BLaER1 treated with 17β-estradiol and CSF1 and Interleukin-3, amounts not matched to agents 10 nM and 100 nM (cell line): ENCODE results near the gene TOR1B.

Experiments used
- H3K27ac ChIP-seq, 11 experiments: shearing (Covaris generic); formaldehyde crosslinking; 2 replicates each; pipeline ENCODE4 v1.8.1; 2022
- H3K27me3 ChIP-seq, 11 experiments: shearing (Covaris generic); formaldehyde crosslinking; 2 replicates each; pipeline ENCODE4 v1.8.1; 2022
- H3K36me3 ChIP-seq, 11 experiments: shearing (Covaris generic); formaldehyde crosslinking; 2 replicates each; pipeline ENCODE4 v1.8.1; 2022
- H3K4me1 ChIP-seq, 10 experiments: shearing (Covaris generic); formaldehyde crosslinking; 2 replicates each; pipeline ENCODE4 v1.8.1; 2022
- H3K4me2 ChIP-seq, 11 experiments: shearing (Covaris generic); formaldehyde crosslinking; 2 replicates each; pipeline ENCODE4 v1.8.1; 2022
- H3K4me3 ChIP-seq, 10 experiments: shearing (Covaris generic); formaldehyde crosslinking; 2 replicates each; pipeline ENCODE4 v1.8.1; 2022
- H3K9ac ChIP-seq, 11 experiments: shearing (Covaris generic); formaldehyde crosslinking; 2 replicates each; pipeline ENCODE4 v1.8.1; 2022
- H3K9me3 ChIP-seq, 11 experiments: shearing (Covaris generic); formaldehyde crosslinking; replicated peaks in 1 of 11; 2 replicates each; pipeline ENCODE4 v1.8.1; 2022
- H4K20me1 ChIP-seq, 11 experiments: shearing (Covaris generic); formaldehyde crosslinking; 2 replicates each; pipeline ENCODE4 v1.8.1; 2022
- Cebpa-rat ChIP-seq, 11 experiments: shearing (Covaris generic); IDR thresholded peaks; 2 replicates each; pipeline ENCODE4 v1.8.1; 2022

TOR1B gene

DNA sequence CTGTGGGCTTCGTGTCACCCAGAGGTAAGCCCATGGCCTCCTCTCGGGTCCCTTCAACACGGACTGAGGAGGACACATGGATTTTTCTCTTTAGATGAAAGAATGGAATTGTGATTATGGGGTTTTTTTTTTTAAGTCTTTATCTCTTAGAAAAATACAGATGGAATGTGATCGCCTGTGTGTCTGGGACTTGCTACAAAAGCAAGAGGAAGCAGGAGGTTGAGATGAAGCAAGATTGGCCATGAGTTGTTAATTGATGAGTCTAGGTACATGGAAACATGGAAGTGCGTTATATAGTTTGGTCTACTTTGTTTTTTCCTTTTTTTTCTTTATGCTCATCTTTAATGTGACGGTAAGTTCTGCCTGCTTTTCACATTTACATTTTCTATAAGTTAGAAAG is 46.9 kb downstream of the TOR1B start:
- TF ChIP-seq Cebpa-rat (IDR thresholded peaks at IDR 0.05) = no peak
- Histone ChIP-seq H3K4me3 (no peak overlapping the region), H3K9me3 (no peaks in the 10 kb centered on the region), H3K4me2 (no peak overlapping the region), H3K36me3 (peaks cover 35 to 55% (median 47%) of the 10 kb centered on the region in 11 experiments), H3K27me3 (no peaks in the 10 kb centered on the region), H3K9ac (no peak overlapping the region), H3K27ac (no peak overlapping the region), H3K4me1 (peaks cover 7 to 35% (median 22%) of the 10 kb centered on the region in 10 experiments; a peak in 19 of 20 replicates), H4K20me1 (peaks cover 0 to 10% (median 3%) of the 10 kb centered on the region in 11 experiments; a peak in 6 of 22 replicates)

DNA sequence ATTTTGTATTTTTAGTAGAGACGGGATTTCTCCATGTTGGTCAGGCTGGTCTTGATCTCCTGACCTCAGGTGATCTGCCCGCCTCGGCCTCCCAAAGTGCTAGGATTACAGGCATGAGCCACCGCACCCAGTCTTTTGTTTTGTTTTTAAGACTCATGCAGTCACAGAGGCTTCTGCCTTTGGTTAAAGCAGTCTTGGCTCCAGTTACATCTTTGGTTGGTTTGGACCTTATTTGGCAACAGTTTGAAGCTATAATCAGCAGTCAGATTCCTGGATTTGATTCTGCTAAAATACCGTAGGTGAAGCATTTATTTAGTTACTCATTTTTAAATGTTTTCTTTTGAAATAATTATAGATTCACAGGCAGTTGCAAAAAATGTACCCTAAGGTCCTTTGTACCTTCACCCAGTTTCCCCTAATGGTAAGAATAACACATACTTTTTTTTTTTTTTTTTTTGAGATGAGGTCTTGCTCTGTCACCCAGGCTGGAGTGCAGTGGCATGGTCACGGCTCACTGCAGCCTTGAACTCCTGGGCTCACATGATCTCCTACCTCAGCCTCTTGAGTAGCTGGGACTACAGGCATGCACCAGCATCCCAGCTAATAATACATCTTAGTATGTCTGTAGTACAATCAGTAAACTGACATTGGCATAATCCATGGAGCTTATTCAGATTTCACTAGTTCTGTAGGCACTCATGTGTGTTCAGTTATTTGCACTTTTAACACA is 48.0 kb downstream of the TOR1B start:
- H3K36me3 ChIP-seq = peaks cover 41 to 66% (median 55%) of the 10 kb centered on the region in 11 experiments
- H3K9me3 ChIP-seq = no peaks in the 10 kb centered on the region
- no peak overlapping the region for H3K4me3 ChIP-seq
- no peak for TF ChIP-seq Cebpa-rat (IDR thresholded peaks at IDR 0.05)
- H3K27ac ChIP-seq = no peak overlapping the region
- H3K9ac ChIP-seq = no peak overlapping the region
- peak overlapping the region in 2 of 11 experiments; percentile 13 to 28; a peak in 2 of 22 replicates for H3K4me2 ChIP-seq
- H3K4me1 ChIP-seq = peaks cover 7 to 28% (median 19%) of the 10 kb centered on the region in 10 experiments; a peak in 19 of 20 replicates
- H3K27me3 ChIP-seq = no peaks in the 10 kb centered on the region
- H4K20me1 ChIP-seq = peaks cover 0 to 10% (median 3%) of the 10 kb centered on the region in 11 experiments; a peak in 6 of 22 replicates

DNA sequence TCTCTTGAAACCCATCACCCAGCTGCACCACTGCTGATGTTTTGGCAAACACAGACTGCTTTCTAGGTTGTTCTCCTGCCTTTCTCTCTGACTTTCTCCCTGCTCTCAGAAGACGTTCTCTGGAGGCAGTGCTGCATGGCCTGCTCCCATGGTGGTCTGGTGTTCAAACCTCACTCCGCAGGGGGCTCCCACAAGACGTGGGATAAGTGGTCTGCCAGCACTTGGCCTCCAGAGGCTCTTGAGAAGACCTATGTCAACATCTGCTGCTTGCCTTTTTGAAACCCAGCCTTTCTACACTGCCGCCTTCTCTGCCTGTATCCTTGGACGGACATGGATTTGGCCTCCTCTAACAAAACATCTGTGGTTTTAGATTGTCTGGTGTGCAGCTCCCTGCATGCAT is 48.8 kb downstream of the TOR1B start:
- Histone ChIP-seq H3K27me3 (no peaks in the 10 kb centered on the region), H3K9me3 (no peaks in the 10 kb centered on the region), H4K20me1 (peaks cover 0 to 10% (median 3%) of the 10 kb centered on the region in 11 experiments; a peak in 6 of 22 replicates), H3K36me3 (peaks cover 46 to 74% (median 62%) of the 10 kb centered on the region in 11 experiments), H3K4me3 (no peak overlapping the region), H3K4me2 (no peak overlapping the region; a peak in 1 of 22 replicates), H3K9ac (no peak overlapping the region), H3K4me1 (peaks cover 5 to 23% (median 16%) of the 10 kb centered on the region in 10 experiments; a peak in 19 of 20 replicates), H3K27ac (no peak overlapping the region)
- TF ChIP-seq Cebpa-rat (IDR thresholded peaks at IDR 0.05) = no peak

DNA sequence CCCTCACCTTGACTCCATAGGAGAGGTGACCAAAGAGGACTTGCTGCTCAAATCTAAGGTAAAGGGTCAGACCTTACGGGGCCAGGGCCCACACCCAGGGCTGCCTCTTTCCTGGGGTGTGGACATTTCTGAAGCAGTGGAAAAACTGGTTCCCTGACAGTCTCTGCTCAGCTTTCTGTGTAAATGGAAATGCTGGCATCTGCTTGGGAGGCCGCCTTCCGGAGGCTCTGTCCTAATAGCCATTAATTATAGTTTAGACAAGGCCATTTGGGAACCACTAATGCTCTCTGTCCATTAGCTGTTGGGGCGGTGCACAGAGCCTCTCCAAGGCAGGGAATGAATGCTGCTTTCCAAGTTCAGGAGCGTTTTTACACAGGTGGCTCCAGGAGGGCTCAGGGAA is 49.6 kb downstream of the TOR1B start:
- Histone ChIP-seq H3K9ac (no peak overlapping the region), H3K4me2 (no peak overlapping the region), H4K20me1 (peaks cover 0 to 10% (median 3%) of the 10 kb centered on the region in 11 experiments; a peak in 6 of 22 replicates), H3K4me1 (peaks cover 0 to 21% (median 11%) of the 10 kb centered on the region in 10 experiments; a peak in 12 of 20 replicates), H3K9me3 (no peaks in the 10 kb centered on the region), H3K27me3 (no peaks in the 10 kb centered on the region), H3K27ac (no peak overlapping the region), H3K4me3 (no peak overlapping the region), H3K36me3 (peaks cover 47 to 82% (median 68%) of the 10 kb centered on the region in 11 experiments)
- TF ChIP-seq Cebpa-rat (IDR thresholded peaks at IDR 0.05) = no peak

DNA sequence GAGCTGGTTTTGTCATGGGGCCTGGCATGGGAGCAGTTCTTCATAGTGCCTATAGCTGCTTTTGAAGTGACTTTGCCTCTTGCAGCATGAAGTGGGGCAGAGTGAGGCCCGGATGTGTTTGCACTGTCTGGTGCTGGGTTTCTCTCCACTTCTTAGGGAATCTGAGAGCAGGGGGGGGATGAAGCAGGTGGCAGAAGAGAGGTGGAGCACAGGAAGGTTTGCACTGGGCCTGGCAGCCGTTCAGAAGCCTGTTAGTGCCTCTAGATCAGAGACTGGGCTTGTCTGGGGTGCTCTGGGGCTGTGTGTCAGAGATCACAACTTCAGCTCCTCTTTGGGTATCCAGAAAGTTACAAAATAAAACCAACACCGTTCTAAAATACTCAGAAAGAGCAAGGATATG is 50.6 kb downstream of the TOR1B start:
- Histone ChIP-seq H3K4me1 (peaks cover 0 to 21% (median 10%) of the 10 kb centered on the region in 10 experiments; a peak in 11 of 20 replicates), H4K20me1 (peaks cover 0 to 10% (median 3%) of the 10 kb centered on the region in 11 experiments; a peak in 6 of 22 replicates), H3K27ac (no peak overlapping the region), H3K4me2 (no peak overlapping the region), H3K27me3 (no peaks in the 10 kb centered on the region), H3K36me3 (peaks cover 57 to 92% (median 78%) of the 10 kb centered on the region in 11 experiments), H3K4me3 (no peak overlapping the region), H3K9ac (no peak overlapping the region), H3K9me3 (no peaks in the 10 kb centered on the region)
- TF ChIP-seq Cebpa-rat (IDR thresholded peaks at IDR 0.05) = no peak

DNA sequence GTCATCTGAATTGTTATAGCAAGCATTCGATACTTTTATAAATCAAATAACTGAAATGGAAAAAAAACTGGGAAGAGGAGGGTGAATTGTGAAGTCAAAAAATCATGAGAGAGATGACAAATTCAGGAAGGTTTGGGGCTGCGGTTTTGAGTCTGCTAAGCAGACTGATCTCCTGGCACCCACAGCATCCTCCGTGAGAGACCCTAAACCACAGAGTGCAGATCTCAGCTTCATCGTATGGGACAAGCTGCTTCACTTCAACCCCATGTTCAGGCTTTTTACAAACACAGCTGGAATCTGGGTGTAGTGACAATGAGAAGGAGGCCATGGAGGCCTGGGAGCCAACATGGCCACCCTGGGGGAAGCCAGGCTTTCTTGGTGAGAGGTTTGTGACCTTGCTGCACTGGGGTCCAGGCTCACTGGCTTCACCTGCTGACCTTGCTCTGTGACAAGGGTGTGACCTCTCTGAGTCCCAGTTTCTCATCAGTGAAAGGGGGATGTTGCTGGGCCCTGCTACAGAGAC is 51.7 kb downstream of the TOR1B start:
- Histone ChIP-seq H3K4me1 (peaks cover 0 to 14% (median 6%) of the 10 kb centered on the region in 10 experiments; a peak in 10 of 20 replicates), H3K4me3 (no peak overlapping the region), H3K27ac (peak overlapping the region in 1 of 11 experiments; percentile 40; a peak in 1 of 22 replicates), H3K9ac (no peak overlapping the region; a peak in 1 of 22 replicates), H3K9me3 (no peaks in the 10 kb centered on the region), H3K4me2 (no peak overlapping the region), H4K20me1 (peaks cover 0 to 2% (median 0%) of the 10 kb centered on the region in 11 experiments; a peak in 3 of 22 replicates), H3K27me3 (no peaks in the 10 kb centered on the region), H3K36me3 (peaks cover 62 to 93% (median 79%) of the 10 kb centered on the region in 11 experiments)
- no peak for TF ChIP-seq Cebpa-rat (IDR thresholded peaks at IDR 0.05)

DNA sequence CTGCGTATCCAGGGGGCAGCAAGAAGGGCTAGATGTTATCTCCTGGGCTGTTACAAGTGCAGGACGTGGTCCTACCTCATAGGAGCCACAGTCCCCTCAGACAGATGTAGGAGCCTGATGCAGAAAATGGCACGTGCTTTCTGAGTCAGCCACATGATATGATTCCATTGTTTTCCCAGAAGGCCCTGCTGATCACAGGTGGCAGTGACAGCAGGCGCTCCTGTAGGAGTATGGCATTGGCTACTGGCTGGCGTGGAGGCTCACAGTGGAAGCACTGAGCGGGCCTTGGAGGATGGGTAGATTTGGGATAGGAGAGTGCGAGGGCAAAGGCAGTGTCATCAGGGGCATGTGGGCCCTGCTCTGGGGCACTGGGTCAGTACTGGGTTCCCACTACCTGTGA is 54.2 kb downstream of the TOR1B start:
- H3K9me3 ChIP-seq = no peaks in the 10 kb centered on the region
- H3K36me3 ChIP-seq = peaks cover 55 to 88% (median 81%) of the 10 kb centered on the region in 11 experiments
- TF ChIP-seq Cebpa-rat (IDR thresholded peaks at IDR 0.05) = no peak
- peaks cover 0 to 2% (median 0%) of the 10 kb centered on the region in 11 experiments; a peak in 1 of 22 replicates for H4K20me1 ChIP-seq
- no peak overlapping the region for H3K9ac ChIP-seq
- H3K27ac ChIP-seq = no peak overlapping the region; a peak in 1 of 22 replicates
- H3K4me1 ChIP-seq = peaks cover 0 to 27% (median 23%) of the 10 kb centered on the region in 10 experiments; a peak in 16 of 20 replicates
- H3K4me2 ChIP-seq = no peak overlapping the region
- H3K4me3 ChIP-seq = no peak overlapping the region
- no peaks in the 10 kb centered on the region for H3K27me3 ChIP-seq

DNA sequence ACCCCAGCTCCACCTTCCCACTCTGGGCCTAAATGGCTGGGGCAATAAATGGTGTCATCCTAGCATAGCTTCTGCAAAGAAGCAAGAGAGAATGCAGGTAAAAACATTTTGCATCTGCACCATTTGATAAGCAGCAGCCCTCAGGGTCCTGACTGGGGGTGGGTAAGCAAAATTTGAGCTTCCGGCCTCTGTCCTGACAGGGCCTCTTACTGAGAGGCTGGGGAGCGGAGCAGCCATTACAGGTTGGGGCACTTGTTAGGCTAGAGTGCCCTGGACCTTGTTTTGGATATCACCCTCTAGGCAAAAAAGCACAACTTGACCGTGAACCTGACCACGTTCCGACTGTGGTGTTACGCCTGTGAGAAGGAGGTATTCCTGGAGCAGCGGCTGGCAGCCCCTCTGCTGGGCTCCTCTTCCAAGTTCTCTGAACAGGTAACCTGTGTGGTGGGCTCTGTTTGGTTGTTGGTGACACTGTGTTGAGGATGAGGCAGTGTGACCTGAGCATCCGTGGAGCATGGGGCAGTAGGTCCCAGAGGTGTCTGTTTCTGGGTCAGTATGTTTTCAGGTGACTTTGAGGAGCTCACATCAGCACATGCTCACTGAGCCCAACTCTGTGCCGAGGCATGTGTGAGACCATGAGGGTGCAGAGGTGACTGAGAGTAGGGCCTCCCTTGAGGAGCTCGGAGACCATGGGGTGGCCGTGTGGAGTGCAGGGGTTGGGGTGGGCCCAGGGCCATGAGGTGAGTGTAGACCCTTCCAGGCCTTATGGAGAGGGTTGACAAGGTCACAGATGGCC is 55.4 kb downstream of the TOR1B start:
- Histone ChIP-seq H3K27me3 (no peaks in the 10 kb centered on the region), H3K4me2 (no peak overlapping the region), H3K36me3 (peaks cover 45 to 78% (median 71%) of the 10 kb centered on the region in 11 experiments), H4K20me1 (peaks cover 0 to 2% (median 0%) of the 10 kb centered on the region in 11 experiments; a peak in 1 of 22 replicates), H3K9ac (no peak overlapping the region), H3K27ac (peak overlapping the region in 2 of 11 experiments; percentile 18 to 33; a peak in 2 of 22 replicates), H3K4me1 (peaks cover 11 to 38% (median 35%) of the 10 kb centered on the region in 10 experiments), H3K4me3 (no peak overlapping the region), H3K9me3 (no peaks in the 10 kb centered on the region)
- TF ChIP-seq Cebpa-rat (IDR thresholded peaks at IDR 0.05) = no peak
